RCC 7860 (cell line): ENCODE data around the gene ZNF92.
"Not testable (repeated sequence)": the region's sequence is repeated elsewhere in the genome, so short reads cannot be mapped to it uniquely, and the experiment has no call there.

Experiments used
- DNase-seq: peaks from one replicate; pipeline ENCODE4 v3.0.0-alpha.2; 2015; ENCODE audit warnings: low spot score
- FAIRE-seq: peaks from 2 replicates; lab custom pipeline; 2012; peaks lifted over from hg19 to GRCh38; lab: Jason Lieb, UNC

The ZNF92 gene

GRCh38 chr7:65422670-65423069 is 49.0 kb downstream of the ZNF92 start:
- FAIRE-seq, result no peak
- DNase-seq, result no peak

GRCh38 chr7:65423286-65423685 is 49.6 kb downstream of the ZNF92 start:
- not testable (repeated sequence) for DNase-seq, FAIRE-seq

GRCh38 chr7:65429642-65430343 is 56.1 kb downstream of the ZNF92 start:
- DNase-seq (no peak), FAIRE-seq (no peak)

GRCh38 chr7:65430344-65431186 is 56.9 kb downstream of the ZNF92 start:
- DNase-seq (no peak), FAIRE-seq (no peak)

- no peak for DNase-seq
- no peak for FAIRE-seq
Measured at GRCh38 chr7:65434307-65434706, 60.7 kb downstream of the ZNF92 start.

- FAIRE-seq (no peak), DNase-seq (no peak)
Measured at GRCh38 chr7:65436163-65436562, 62.5 kb downstream of the ZNF92 start.

- DNase-seq, result peak; percentile 79
- FAIRE-seq, result peak; percentile 72
Measured at GRCh38 chr7:65438598-65438997, 64.9 kb downstream of the ZNF92 start.

- FAIRE-seq, result peak; percentile 93
- peak; percentile 82 for DNase-seq
Measured at GRCh38 chr7:65441010-65441409, 67.4 kb downstream of the ZNF92 start.

- no peak for FAIRE-seq
- no peak for DNase-seq
Measured at GRCh38 chr7:65444205-65444842, 70.7 kb downstream of the ZNF92 start.

- no peak for FAIRE-seq
Measured at GRCh38 chr7:65444899-65445823, 71.5 kb downstream of the ZNF92 start.

GRCh38 chr7:65447041-65447440 is 73.4 kb downstream of the ZNF92 start:
- not testable (repeated sequence) for DNase-seq, FAIRE-seq

More at GRCh38 chr7:65444899-65445823, 71.5 kb downstream of the ZNF92 start:
- no peak for DNase-seq

GRCh38 chr7:65448816-65449504 is 75.3 kb downstream of the ZNF92 start:
- FAIRE-seq, result no peak

GRCh38 chr7:65449505-65449852 is 75.8 kb downstream of the ZNF92 start:
- no peak for DNase-seq
- no peak for FAIRE-seq

More at GRCh38 chr7:65448816-65449504, 75.3 kb downstream of the ZNF92 start:
- DNase-seq, result peak; percentile 81
